Measurements from ENCODE around the gene ARHGAP6. TPM values are rescaled to one million over a fixed set of nuclear protein-coding genes. Genes with fewer than 3 reads are reported as not detected.

Gene ARHGAP6
- total and polyA plus RNA-seq, 4 donors = 5.1 to 19.5 (median 12.9) TPM

- H3K27me3 ChIP-seq (ENCODE audit: control insufficient read depth in 1 of 2, insufficient read depth in 2 of 2, low read length in 1 of 2) = no peaks in the 10 kb centered on the region
- no peaks in the 10 kb centered on the region for H3K36me3 ChIP-seq (ENCODE audit: control insufficient read depth in 1 of 2, insufficient read depth in 2 of 2, low read length in 1 of 2)
- DNase-seq = no peak
- intact Hi-C loops (cut with DNase I) = no loop called here
- ATAC-seq (ENCODE audit: low FRiP score) = no peak
- H3K27ac ChIP-seq (ENCODE audit: low read depth in 1 of 2, low read length in 2 of 2) = no peak within 1 kb of the TSS
- H3K4me1 ChIP-seq (ENCODE audit: control insufficient read depth in 1 of 2, insufficient read depth in 2 of 2, low read length in 2 of 2) = no peaks in the 10 kb centered on the region
- H3K9me3 ChIP-seq (ENCODE audit: control insufficient read depth, low read length) = no peaks in the 10 kb centered on the region
- WGBS, 2 donors = 77 to 95% methylated on average over 2 of the region's 2 CpGs
- H3K4me3 ChIP-seq (ENCODE audit: low read length in 2 of 2) = no peak within 1 kb of the TSS
Observed at GRCh38 chrX:11293113-11293512, 372.6 kb downstream of the ARHGAP6 start, which contains the start of gene AMELX. AMELX (plus strand) TSS chrX:11293413; CDS start chrX:11294789, 1,376 bp downstream.

DNA sequence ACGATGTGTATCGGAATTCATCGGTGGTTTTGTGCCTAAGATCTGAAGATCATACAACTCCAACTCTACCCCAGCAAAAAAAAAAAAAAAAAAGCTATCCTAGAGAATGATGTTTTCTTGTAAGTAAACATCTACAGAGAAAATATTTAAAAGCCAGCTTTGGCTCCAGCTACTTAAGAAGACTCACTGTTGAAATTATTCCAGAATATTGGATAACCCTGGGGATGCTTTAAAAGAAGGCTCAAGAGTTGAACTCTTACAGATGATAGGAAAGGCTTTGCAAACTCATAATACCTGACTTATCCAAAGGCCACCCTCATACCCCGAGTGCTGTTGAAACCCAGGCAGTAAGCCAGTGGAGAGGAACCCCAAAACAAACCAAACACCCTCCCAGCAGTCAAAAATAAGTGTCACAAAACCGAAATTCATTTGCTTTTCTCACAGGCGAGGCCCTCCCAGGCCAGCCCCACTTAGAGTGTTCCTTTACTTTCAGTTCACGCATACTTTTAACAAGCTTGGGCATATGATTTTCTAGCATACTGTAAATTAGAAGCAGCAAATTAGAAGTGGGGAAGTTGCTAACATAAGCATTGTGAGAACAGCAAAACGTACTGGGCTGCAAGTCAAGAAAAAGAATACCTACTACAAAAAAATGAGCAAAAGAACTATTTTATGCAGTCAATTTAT lies 375.2 kb downstream of the ARHGAP6 start:
- no peak for DNase-seq
- no peak overlapping the region for H3K27ac ChIP-seq (ENCODE audit: low read depth in 1 of 2, low read length in 2 of 2)
- H3K4me3 ChIP-seq (ENCODE audit: low read length in 2 of 2) = no peak overlapping the region
- ATAC-seq (ENCODE audit: low FRiP score) = no peak
- 72 to 94% methylated on average over 8 of the region's 8 CpGs for WGBS, 2 donors
- H3K9me3 ChIP-seq (ENCODE audit: control insufficient read depth, low read length) = no peaks in the 10 kb centered on the region
- intact Hi-C loops (cut with DNase I) = no loop called here
- no peaks in the 10 kb centered on the region for H3K4me1 ChIP-seq (ENCODE audit: control insufficient read depth in 1 of 2, insufficient read depth in 2 of 2, low read length in 2 of 2)
- no peaks in the 10 kb centered on the region for H3K36me3 ChIP-seq (ENCODE audit: control insufficient read depth in 1 of 2, insufficient read depth in 2 of 2, low read length in 1 of 2)
- no peaks in the 10 kb centered on the region for H3K27me3 ChIP-seq (ENCODE audit: control insufficient read depth in 1 of 2, insufficient read depth in 2 of 2, low read length in 1 of 2)

DNA sequence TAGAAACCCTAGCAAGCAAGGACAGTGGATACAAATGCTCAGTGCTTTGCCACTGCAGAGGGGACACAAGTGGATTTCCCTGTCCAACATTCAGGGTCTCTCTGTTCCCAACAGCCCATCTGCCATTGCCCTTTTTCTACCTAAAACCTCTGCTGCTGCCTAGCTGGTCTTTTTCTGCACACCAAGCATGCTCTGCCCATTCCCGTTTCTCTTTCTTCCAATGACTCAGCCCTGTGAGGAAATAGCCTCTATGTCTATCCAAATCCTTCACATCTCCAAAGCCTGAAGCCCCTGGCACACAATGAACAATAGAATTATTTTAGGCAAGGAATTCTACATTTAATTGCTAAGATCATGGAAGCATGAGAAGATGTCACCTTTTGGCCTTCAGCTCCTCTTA lies 378.2 kb downstream of the ARHGAP6 start:
- no peaks in the 10 kb centered on the region for H3K36me3 ChIP-seq (ENCODE audit: control insufficient read depth in 1 of 2, insufficient read depth in 2 of 2, low read length in 1 of 2)
- H3K4me3 ChIP-seq (ENCODE audit: low read length in 2 of 2) = no peak overlapping the region
- H3K27ac ChIP-seq (ENCODE audit: low read depth in 1 of 2, low read length in 2 of 2) = no peak overlapping the region
- no peaks in the 10 kb centered on the region for H3K4me1 ChIP-seq (ENCODE audit: control insufficient read depth in 1 of 2, insufficient read depth in 2 of 2, low read length in 2 of 2)
- H3K27me3 ChIP-seq (ENCODE audit: control insufficient read depth in 1 of 2, insufficient read depth in 2 of 2, low read length in 1 of 2) = no peaks in the 10 kb centered on the region
- WGBS, 2 donors = 5 to 27% methylated on average over 1 of the region's 1 CpG
- intact Hi-C loops (cut with DNase I) = no loop called here
- DNase-seq (no peak), ATAC-seq (ENCODE audit: low FRiP score) (no peak)
- no peaks in the 10 kb centered on the region for H3K9me3 ChIP-seq (ENCODE audit: control insufficient read depth, low read length)

GRCh38 chrX:11285651-11286050 lies 380.1 kb downstream of the ARHGAP6 start:
- intact Hi-C loops (cut with DNase I) = no loop called here
- H3K4me1 ChIP-seq (ENCODE audit: control insufficient read depth in 1 of 2, insufficient read depth in 2 of 2, low read length in 2 of 2) = no peaks in the 10 kb centered on the region
- no peak overlapping the region for H3K4me3 ChIP-seq (ENCODE audit: low read length in 2 of 2)
- no peak overlapping the region for H3K27ac ChIP-seq (ENCODE audit: low read depth in 1 of 2, low read length in 2 of 2)
- H3K36me3 ChIP-seq (ENCODE audit: control insufficient read depth in 1 of 2, insufficient read depth in 2 of 2, low read length in 1 of 2) = no peaks in the 10 kb centered on the region
- 82 to 91% methylated on average over 3 of the region's 3 CpGs for WGBS, 2 donors
- ATAC-seq (ENCODE audit: low FRiP score) (no peak), DNase-seq (no peak)
- no peaks in the 10 kb centered on the region for H3K27me3 ChIP-seq (ENCODE audit: control insufficient read depth in 1 of 2, insufficient read depth in 2 of 2, low read length in 1 of 2)
- no peaks in the 10 kb centered on the region for H3K9me3 ChIP-seq (ENCODE audit: control insufficient read depth, low read length)

DNA sequence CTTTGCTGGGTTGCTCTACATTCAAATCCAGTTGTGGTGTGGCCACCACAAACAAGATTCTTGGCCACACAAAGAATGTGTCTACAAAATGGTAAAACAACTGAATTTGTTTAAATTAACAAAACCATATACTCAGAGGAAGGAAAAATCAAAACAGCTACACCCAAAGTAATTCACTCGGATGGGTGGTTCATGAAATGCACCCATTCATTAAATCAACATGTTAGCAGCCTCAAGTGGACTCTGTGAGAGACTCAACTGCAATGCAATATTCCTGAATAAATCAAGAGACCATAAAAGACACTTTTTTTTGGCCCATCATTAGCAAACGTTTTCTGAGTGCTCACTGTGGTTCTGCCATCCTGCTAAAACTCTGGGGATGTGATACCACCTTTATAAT lies 383.7 kb downstream of the ARHGAP6 start:
- no peak for ATAC-seq (ENCODE audit: low FRiP score)

DNA sequence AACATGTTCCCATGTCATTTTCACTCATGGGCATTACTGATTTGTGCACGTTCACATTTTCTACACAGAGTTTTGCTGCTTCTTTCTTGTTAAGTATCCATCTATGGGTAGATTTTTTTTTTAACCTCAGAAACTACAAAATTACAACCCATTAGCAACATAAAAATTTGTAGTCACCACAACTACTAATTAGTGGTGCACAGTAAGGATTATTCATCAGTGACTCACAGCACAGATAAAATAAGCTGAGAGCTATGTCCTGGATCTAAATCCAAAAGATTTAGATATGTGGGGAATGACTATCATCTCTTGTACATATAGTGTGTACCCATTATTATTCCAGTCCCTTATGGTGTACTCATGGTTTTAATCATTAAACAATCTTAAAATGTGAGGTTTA lies 392.2 kb downstream of the ARHGAP6 start:
- intact Hi-C loops (cut with DNase I) = no loop called here
- H3K4me3 ChIP-seq (ENCODE audit: low read length in 2 of 2) = no peak overlapping the region
- WGBS, 2 donors = 74 to 95% methylated on average over 1 of the region's 1 CpG
- no peaks in the 10 kb centered on the region for H3K9me3 ChIP-seq (ENCODE audit: control insufficient read depth, low read length)
- no peak for ATAC-seq (ENCODE audit: low FRiP score)
- H3K4me1 ChIP-seq (ENCODE audit: control insufficient read depth in 1 of 2, insufficient read depth in 2 of 2, low read length in 2 of 2) = peaks cover 0 to 6% of the 10 kb centered on the region in 2 donors
- DNase-seq = no peak
- no peaks in the 10 kb centered on the region for H3K36me3 ChIP-seq (ENCODE audit: control insufficient read depth in 1 of 2, insufficient read depth in 2 of 2, low read length in 1 of 2)
- no peaks in the 10 kb centered on the region for H3K27me3 ChIP-seq (ENCODE audit: control insufficient read depth in 1 of 2, insufficient read depth in 2 of 2, low read length in 1 of 2)
- H3K27ac ChIP-seq (ENCODE audit: low read depth in 1 of 2, low read length in 2 of 2) = no peak overlapping the region

More for the DNA sequence above, 383.7 kb downstream of the ARHGAP6 start:
- Histone ChIP-seq H3K4me3 (ENCODE audit: low read length in 2 of 2) (no peak overlapping the region), H3K4me1 (ENCODE audit: control insufficient read depth in 1 of 2, insufficient read depth in 2 of 2, low read length in 2 of 2) (no peaks in the 10 kb centered on the region), H3K27me3 (ENCODE audit: control insufficient read depth in 1 of 2, insufficient read depth in 2 of 2, low read length in 1 of 2) (no peaks in the 10 kb centered on the region), H3K9me3 (ENCODE audit: control insufficient read depth, low read length) (no peaks in the 10 kb centered on the region), H3K27ac (ENCODE audit: low read depth in 1 of 2, low read length in 2 of 2) (no peak overlapping the region), H3K36me3 (ENCODE audit: control insufficient read depth in 1 of 2, insufficient read depth in 2 of 2, low read length in 1 of 2) (no peaks in the 10 kb centered on the region)
- intact Hi-C loops (cut with DNase I) = no loop called here
- DNase-seq = no peak
- 35 to 75% methylated on average over 2 of the region's 2 CpGs for WGBS, 2 donors

DNA sequence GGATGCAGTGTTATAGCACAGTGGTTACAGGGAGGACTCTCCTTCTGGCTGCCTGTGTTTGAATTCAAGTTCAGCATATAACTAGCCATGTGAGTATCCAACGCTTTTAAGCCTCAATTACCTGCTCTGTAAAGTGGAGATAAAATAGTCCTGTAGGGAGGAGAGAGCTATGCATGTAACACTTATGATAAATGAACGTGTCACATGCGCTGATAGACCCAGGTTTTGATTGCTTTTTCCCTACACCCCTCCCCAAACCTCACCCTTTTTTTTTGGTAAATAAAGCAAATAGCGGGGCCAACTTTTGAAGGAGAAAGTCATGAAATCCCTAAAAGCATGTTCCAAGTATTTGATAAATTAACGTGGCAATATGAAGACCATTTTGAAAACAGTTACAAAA lies 392.9 kb downstream of the ARHGAP6 start:
- ATAC-seq (ENCODE audit: low FRiP score) = no peak
- H3K36me3 ChIP-seq (ENCODE audit: control insufficient read depth in 1 of 2, insufficient read depth in 2 of 2, low read length in 1 of 2) = no peaks in the 10 kb centered on the region

GRCh38 chrX:11272290-11272689 lies 393.4 kb downstream of the ARHGAP6 start:
- H3K36me3 ChIP-seq (ENCODE audit: control insufficient read depth in 1 of 2, insufficient read depth in 2 of 2, low read length in 1 of 2) = no peaks in the 10 kb centered on the region
- no peaks in the 10 kb centered on the region for H3K9me3 ChIP-seq (ENCODE audit: control insufficient read depth, low read length)
- intact Hi-C loops (cut with DNase I) = no loop called here
- 66 to 77% methylated on average over 2 of the region's 2 CpGs for WGBS, 2 donors
- H3K4me3 ChIP-seq (ENCODE audit: low read length in 2 of 2) = no peak overlapping the region
- H3K27me3 ChIP-seq (ENCODE audit: control insufficient read depth in 1 of 2, insufficient read depth in 2 of 2, low read length in 1 of 2) = no peaks in the 10 kb centered on the region
- H3K4me1 ChIP-seq (ENCODE audit: control insufficient read depth in 1 of 2, insufficient read depth in 2 of 2, low read length in 2 of 2) = peaks cover 0 to 6% of the 10 kb centered on the region in 2 donors
- H3K27ac ChIP-seq (ENCODE audit: low read depth in 1 of 2, low read length in 2 of 2) = no peak overlapping the region
- DNase-seq (no peak), ATAC-seq (ENCODE audit: low FRiP score) (no peak)

More for the DNA sequence above, 392.9 kb downstream of the ARHGAP6 start:
- H3K27ac ChIP-seq (ENCODE audit: low read depth in 1 of 2, low read length in 2 of 2) = no peak overlapping the region
- DNase-seq = no peak
- H3K27me3 ChIP-seq (ENCODE audit: control insufficient read depth in 1 of 2, insufficient read depth in 2 of 2, low read length in 1 of 2) = no peaks in the 10 kb centered on the region
- intact Hi-C loops (cut with DNase I) = no loop called here
- WGBS, 2 donors = 69 to 98% methylated on average over 5 of the region's 5 CpGs
- H3K9me3 ChIP-seq (ENCODE audit: control insufficient read depth, low read length) = no peaks in the 10 kb centered on the region
- peaks cover 0 to 6% of the 10 kb centered on the region in 2 donors for H3K4me1 ChIP-seq (ENCODE audit: control insufficient read depth in 1 of 2, insufficient read depth in 2 of 2, low read length in 2 of 2)
- H3K4me3 ChIP-seq (ENCODE audit: low read length in 2 of 2) = no peak overlapping the region

GRCh38 chrX:11269996-11270395 lies 395.7 kb downstream of the ARHGAP6 start:
- H3K27me3 ChIP-seq (ENCODE audit: control insufficient read depth in 1 of 2, insufficient read depth in 2 of 2, low read length in 1 of 2) = no peaks in the 10 kb centered on the region
- no peak overlapping the region for H3K4me3 ChIP-seq (ENCODE audit: low read length in 2 of 2)
- no peaks in the 10 kb centered on the region for H3K9me3 ChIP-seq (ENCODE audit: control insufficient read depth, low read length)
- intact Hi-C loops (cut with DNase I) = no loop called here
- WGBS, 2 donors = 19 to 33% methylated on average over 3 of the region's 3 CpGs
- no peak overlapping the region for H3K27ac ChIP-seq (ENCODE audit: low read depth in 1 of 2, low read length in 2 of 2)
- no peaks in the 10 kb centered on the region for H3K36me3 ChIP-seq (ENCODE audit: control insufficient read depth in 1 of 2, insufficient read depth in 2 of 2, low read length in 1 of 2)
- DNase-seq = no peak
- H3K4me1 ChIP-seq (ENCODE audit: control insufficient read depth in 1 of 2, insufficient read depth in 2 of 2, low read length in 2 of 2) = peaks cover 0 to 6% of the 10 kb centered on the region in 2 donors
- no peak for ATAC-seq (ENCODE audit: low FRiP score)
